RKO (cell line): ENCODE data around the gene COX4I1.
"Not testable (repeated sequence)": the region's sequence is repeated elsewhere in the genome, so short reads cannot be mapped to it uniquely, and the experiment has no call there.

Experiments used
- DNase-seq: peaks from one replicate; pipeline ENCODE4 v3.0.0-alpha.2; 2016; ENCODE audit warnings: low spot score

Gene COX4I1

GRCh38 chr16:85824161-85825135 is 25.0 kb downstream of the COX4I1 start:
- no peak for DNase-seq

- no peak for DNase-seq
Measured at GRCh38 chr16:85825326-85825725, 25.8 kb downstream of the COX4I1 start.

GRCh38 chr16:85826686-85827247 is 27.3 kb downstream of the COX4I1 start:
- DNase-seq = no peak

GRCh38 chr16:85828166-85828565 is 28.7 kb downstream of the COX4I1 start:
- DNase-seq = no peak

- no peak for DNase-seq
Measured at GRCh38 chr16:85829171-85829719, 29.8 kb downstream of the COX4I1 start.

- no peak for DNase-seq
Measured at GRCh38 chr16:85829751-85830445, 30.4 kb downstream of the COX4I1 start.

GRCh38 chr16:85830821-85831220 is 31.3 kb downstream of the COX4I1 start:
- DNase-seq = no peak

GRCh38 chr16:85832570-85833218 is 33.2 kb downstream of the COX4I1 start:
- no peak for DNase-seq

- no peak for DNase-seq
Measured at GRCh38 chr16:85833219-85833920, 33.9 kb downstream of the COX4I1 start.

GRCh38 chr16:85834741-85835140 is 35.2 kb downstream of the COX4I1 start:
- no peak for DNase-seq

GRCh38 chr16:85835227-85835751 is 35.8 kb downstream of the COX4I1 start:
- no peak for DNase-seq

- DNase-seq = no peak
Measured at GRCh38 chr16:85835956-85836705, 36.6 kb downstream of the COX4I1 start.

- DNase-seq = no peak
Measured at GRCh38 chr16:85836706-85837582, 37.4 kb downstream of the COX4I1 start.

GRCh38 chr16:85837654-85838053 is 38.2 kb downstream of the COX4I1 start:
- not testable (repeated sequence) for DNase-seq

GRCh38 chr16:85838381-85838780 is 38.9 kb downstream of the COX4I1 start:
- no peak for DNase-seq

GRCh38 chr16:85838876-85839585 is 39.5 kb downstream of the COX4I1 start:
- DNase-seq = no peak

- DNase-seq = no peak
Measured at GRCh38 chr16:85839681-85840240, 40.3 kb downstream of the COX4I1 start.

GRCh38 chr16:85840395-85840794 is 40.9 kb downstream of the COX4I1 start:
- DNase-seq = no peak
